HCT116 (cell line): ENCODE measurements around the gene UNC5C. TPM values are rescaled to one million over a fixed set of nuclear protein-coding genes. Genes with fewer than 3 reads are reported as not detected.

Experiments used
- ATAC-seq: fragments of 200-7000 bp; cut with Tn5 transposase; 2 replicates; pipeline ENCODE4 v1.9.1; 2020; ENCODE audit warnings: mild to moderate bottlenecking, moderate library complexity
- BruUV-seq: library from RNA; stranded (reverse); fragments of 400-500 nt; replicated peaks from 2 replicates; lab custom pipeline; 2021; lab: Mats Ljungman, UMichigan
- CTCF ChIA-PET: fragments of 300-600 bp; sonication (Branson Sonifier 250); formaldehyde crosslinking; loops from one replicate; lab custom pipeline; 2021; ENCODE audit warnings: antibody characterized with exemption; lab: Charles Lee
- POLR2A ChIA-PET: fragments of 300-600, 350-600 bp; sonication (Branson Sonifier 250); formaldehyde crosslinking; loops from one replicate; lab custom pipeline; 2021; ENCODE audit warnings: antibody characterized with exemption; lab: Charles Lee
- RAD21 ChIA-PET, 2 experiments: fragments of 300-600 bp; sonication (Branson Sonifier 250); formaldehyde crosslinking; loops; one replicate each; lab custom pipeline; 2023; ENCODE audit warnings: low total read pairs in 2 of 2; ENCODE audit not compliant: uncharacterized antibody in 2 of 2, unreplicated experiment in 2 of 2, low non-redundant PET in 1 of 2; lab: Charles Lee
- DNase-seq: peaks from one replicate; pipeline ENCODE4 v3.0.0-alpha.2; 2010; ENCODE audit warnings: low read depth, low spot score
- H2AFZ ChIP-seq: fragments of 200-600 bp; shearing (Covaris generic), sonication (generic); 2 replicates; pipeline ENCODE4 v1.6.1; 2017; ENCODE audit warnings: low read depth, mixed run types, mixed read lengths, antibody characterized with exemption, low read length; ENCODE audit not compliant: poor library complexity, severe bottlenecking
- H3K27ac ChIP-seq: 2 replicates; pipeline ENCODE4 v1.5.1; 2012; ENCODE audit warnings: low read depth, low read length
- H3K27me3 ChIP-seq: fragments of 200-600 bp; sonication (generic); 2 replicates; pipeline ENCODE4 v1.6.1; 2016; ENCODE audit warnings: mixed run types, low read length, mixed read lengths; ENCODE audit not compliant: insufficient read depth
- H3K36me3 ChIP-seq, 2 experiments: fragments of 200-500 bp in 1 of 2; fragments of 200-600 bp in 1 of 2; sonication (Bioruptor generic) in 1 of 2; sonication (generic) in 1 of 2; 2 replicates each; pipeline versions ENCODE4 v1.5.1 to v1.6.1; 2014 to 2016; ENCODE audit warnings: low read length in 2 of 2, inconsistent platforms in 1 of 2, mixed read lengths in 1 of 2, mixed run types in 1 of 2; ENCODE audit not compliant: insufficient read depth in 2 of 2, control insufficient read depth in 1 of 2
- H3K4me1 ChIP-seq, 2 experiments: fragments of 200-600 bp in 1 of 2; sonication (generic) in 1 of 2; 2 replicates each; pipeline versions ENCODE4 v1.5.1 to v1.6.1; 2012 to 2017; ENCODE audit warnings: low read length in 2 of 2, inconsistent platforms in 1 of 2, mild to moderate bottlenecking in 1 of 2, mixed read lengths in 1 of 2, mixed run types in 1 of 2, moderate library complexity in 1 of 2; ENCODE audit not compliant: insufficient read depth in 2 of 2, control insufficient read depth in 1 of 2
- H3K4me2 ChIP-seq: fragments of 200-600 bp; sonication (generic); 2 replicates; pipeline ENCODE4 v1.6.1; 2017; ENCODE audit warnings: mixed run types, low read length, mixed read lengths
- H3K4me3 ChIP-seq, 2 experiments: fragments of 200-600 bp in 1 of 2; sonication (generic) in 1 of 2; replicated peaks in 1 of 2; 2 replicates each; pipeline ENCODE4 v1.5.1; 2011 to 2016; ENCODE audit warnings: low read length in 2 of 2, control low read depth in 1 of 2, low read depth in 1 of 2, mild to moderate bottlenecking in 1 of 2, mixed read lengths in 1 of 2, mixed run types in 1 of 2
- H3K79me2 ChIP-seq: fragments of 200-600 bp; sonication (generic); 2 replicates; pipeline ENCODE4 v1.6.1; 2017; ENCODE audit warnings: mild to moderate bottlenecking, mixed run types, low read length, moderate library complexity, mixed read lengths; ENCODE audit not compliant: insufficient read depth
- H3K9ac ChIP-seq: fragments of 200-600 bp; sonication (generic); 2 replicates; pipeline ENCODE4 v1.6.1; 2016; ENCODE audit warnings: low read length, mixed read lengths
- H3K9me2 ChIP-seq: fragments of 200-600 bp; sonication (generic), shearing (Covaris generic); 2 replicates; pipeline ENCODE4 v1.6.1; 2017; ENCODE audit warnings: mixed run types, mild to moderate bottlenecking, moderate library complexity; ENCODE audit not compliant: insufficient read depth
- H3K9me3 ChIP-seq, 2 experiments: fragments of 200-500 bp in 1 of 2; fragments of 200-600 bp in 1 of 2; sonication (Bioruptor generic) in 1 of 2; sonication (generic) in 1 of 2; 2 replicates each; pipeline ENCODE4 v1.6.1; 2014 to 2017; ENCODE audit warnings: low read length in 2 of 2, mixed read lengths in 2 of 2, inconsistent platforms in 1 of 2, low read depth in 1 of 2, mild to moderate bottlenecking in 1 of 2, mixed run types in 1 of 2, moderate library complexity in 1 of 2; ENCODE audit not compliant: control insufficient read depth in 1 of 2, insufficient read depth in 1 of 2
- H4K20me1 ChIP-seq: fragments of 200-600 bp; sonication (generic), shearing (Covaris generic); 2 replicates; pipeline ENCODE4 v1.6.1; 2017; ENCODE audit warnings: mixed run types, mild to moderate bottlenecking, moderate library complexity; ENCODE audit not compliant: insufficient read depth
- CBX3 ChIP-seq: IDR thresholded peaks from 2 replicates; pipeline ENCODE4 v1.6.1; 2012; ENCODE audit warnings: low read depth
- EZH2 ChIP-seq: fragments of 200-600 bp; sonication (generic); IDR thresholded peaks from 2 replicates; pipeline ENCODE4 v1.6.1; 2017; ENCODE audit warnings: antibody characterized with exemption, mixed run types
- RAD21 ChIP-seq: IDR thresholded peaks from 2 replicates; pipeline ENCODE4 v1.6.1; 2012; ENCODE audit warnings: low read depth, mild to moderate bottlenecking
- SRF ChIP-seq: IDR thresholded peaks from 2 replicates; pipeline ENCODE4 v1.6.1; 2012; ENCODE audit warnings: low read depth
- ZNF274 ChIP-seq: fragments of 200-500 bp; sonication (Bioruptor generic); IDR thresholded peaks from 2 replicates; pipeline ENCODE4 v1.6.1; 2014; ENCODE audit warnings: mild to moderate bottlenecking, low read depth, low read length, inconsistent platforms
- intact Hi-C: fragments of 100-400 bp; cut with micrococcal nuclease; formaldehyde crosslinking; loops from 2 replicates; pipeline ENCODE4 v1.10.0; 2022
- total RNA-seq: library from RNA; stranded (reverse); gene quantifications from one replicate; pipeline ENCODE4 v1.2.1, GENCODE V29; 2021; ENCODE audit not compliant: unreplicated experiment
- TF ChIP-seq, protein P1 (sequence below): IDR thresholded peaks from 2 replicates; pipeline ENCODE4 v1.6.1; 2012
- TF ChIP-seq, protein P2 (sequence below), 3 experiments: fragments of 200-600 bp in 1 of 3; sonication (generic) in 1 of 3; IDR thresholded peaks in 2 of 3; conservative IDR thresholded peaks in 1 of 3; 2 replicates each; pipeline ENCODE4 v1.5.1; 2012 to 2017; ENCODE audit warnings: low read depth in 2 of 3, low read length in 2 of 3, antibody characterized with exemption in 1 of 3, borderline replicate concordance in 1 of 3, control low read depth in 1 of 3, mild to moderate bottlenecking in 1 of 3, mixed read lengths in 1 of 3, mixed run types in 1 of 3, moderate library complexity in 1 of 3; ENCODE audit not compliant: insufficient read depth in 1 of 3

Gene UNC5C
- total RNA-seq, 1 experiment from 2014 or later: not detected

DNA sequence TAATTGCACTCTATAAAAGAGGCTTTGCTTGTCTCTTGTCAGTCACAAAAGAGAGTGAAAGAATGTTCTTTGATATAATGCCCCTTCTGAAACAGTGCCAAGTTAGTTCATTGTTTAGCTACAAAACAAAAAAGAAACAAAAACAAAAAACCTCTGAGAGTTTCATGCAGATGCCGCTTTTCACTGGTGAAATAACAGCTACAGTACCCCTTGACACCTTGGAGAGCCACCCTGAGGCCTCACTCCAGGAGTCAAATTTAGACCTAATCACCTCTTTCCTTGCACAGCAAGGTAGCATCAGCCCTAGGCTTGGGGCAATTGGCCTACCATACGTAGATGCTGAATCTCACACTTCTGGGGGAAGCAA, 185.2 kb downstream of the UNC5C start:
- Histone ChIP-seq H3K27me3 (no peaks in the 10 kb centered on the region), H3K9me2 (no peaks in the 10 kb centered on the region), H3K79me2 (no peaks in the 10 kb centered on the region), H3K4me3 (no peak overlapping the region), H3K4me1 (peaks cover 6 to 8% of the 10 kb centered on the region in 2 experiments; a peak in 2 of 4 replicates), H4K20me1 (no peaks in the 10 kb centered on the region), H3K9ac (no peak overlapping the region), H3K4me2 (no peak overlapping the region), H2AFZ (peak overlapping the region; percentile 65)
- no TSS peak for BruUV-seq
- intact Hi-C loops: no loop called here
- POLR2A ChIA-PET: interaction anchor here (1.5 kb wide), 1 partner anchor 8 kb away, joined by 3 read pairs; no protein-coding TSS in a partner anchor
- CTCF ChIA-PET: interaction anchor here (0.7 to 2.1 kb wide), 9 partner anchors 7 to 138 kb away, joined by 3 to 8 read pairs (median 3); no protein-coding TSS in a partner anchor
- no peak for ATAC-seq
- RAD21 ChIA-PET: no interaction called here
- TF ChIP-seq SRF (no peak), EZH2 (no peak)
- TF ChIP-seq, all 23 proteins: peak for 0
- no peak for DNase-seq
- Histone ChIP-seq H3K27ac (no peak overlapping the region), H3K36me3 (no peaks in the 10 kb centered on the region), H3K9me3 (no peaks in the 10 kb centered on the region)

DNA sequence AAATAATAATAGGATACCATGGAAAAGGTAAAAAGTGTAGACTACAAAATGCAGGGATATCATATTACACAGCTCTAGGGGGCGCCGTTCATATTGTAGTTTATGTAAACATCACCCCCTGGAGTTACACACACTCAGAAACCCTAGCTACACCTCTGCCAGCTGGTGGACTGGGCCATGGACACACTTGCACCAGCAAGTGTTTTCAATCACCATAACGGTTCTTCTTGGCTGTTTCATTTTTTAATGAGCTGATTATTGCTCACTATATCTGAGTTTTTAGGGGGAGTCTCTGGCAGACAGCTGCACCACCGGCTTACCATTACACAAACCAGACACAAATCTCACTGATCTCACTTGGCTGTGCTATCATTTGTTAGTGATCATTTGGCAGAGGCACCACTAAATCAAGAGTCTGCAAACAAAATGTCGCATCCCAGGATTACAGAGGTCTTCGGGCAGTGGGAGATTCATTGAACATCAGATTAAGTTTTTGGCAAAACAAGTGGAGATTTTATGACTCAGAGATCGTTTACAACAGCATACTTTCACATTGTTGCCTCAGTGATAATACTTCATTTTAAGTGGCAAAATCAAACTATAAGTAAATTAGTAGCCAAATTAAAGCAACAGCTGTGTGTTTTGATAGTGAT, 185.7 kb downstream of the UNC5C start:
- intact Hi-C loops: no loop called here
- DNase-seq (peak; percentile 32), ATAC-seq (peak; percentile 83)
- no peaks in the 10 kb centered on the region for H3K27me3 ChIP-seq
- no peak overlapping the region for H3K4me3 ChIP-seq
- no peaks in the 10 kb centered on the region for H3K9me3 ChIP-seq
- H3K4me2 ChIP-seq: no peak overlapping the region
- H2AFZ ChIP-seq: peak overlapping the region; percentile 75
- POLR2A ChIA-PET: interaction anchor here (1.5 kb wide), 1 partner anchor 9 kb away, joined by 3 read pairs; no protein-coding TSS in a partner anchor
- RAD21 ChIA-PET: no interaction called here
- H4K20me1 ChIP-seq: no peaks in the 10 kb centered on the region
- CTCF ChIA-PET: interaction anchor here (0.7 to 2.1 kb wide), 10 partner anchors 8 to 139 kb away, joined by 3 to 8 read pairs (median 4); no protein-coding TSS in a partner anchor
- no peaks in the 10 kb centered on the region for H3K79me2 ChIP-seq
- H3K27ac ChIP-seq: no peak overlapping the region
- no peak overlapping the region for H3K9ac ChIP-seq
- peaks cover 6 to 11% of the 10 kb centered on the region in 2 experiments; a peak in 2 of 4 replicates for H3K4me1 ChIP-seq
- TF ChIP-seq, protein P1, sequence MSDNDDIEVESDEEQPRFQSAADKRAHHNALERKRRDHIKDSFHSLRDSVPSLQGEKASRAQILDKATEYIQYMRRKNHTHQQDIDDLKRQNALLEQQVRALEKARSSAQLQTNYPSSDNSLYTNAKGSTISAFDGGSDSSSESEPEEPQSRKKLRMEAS: no peak
- no peak for TF ChIP-seq ZNF274
- TF ChIP-seq, protein P2, sequence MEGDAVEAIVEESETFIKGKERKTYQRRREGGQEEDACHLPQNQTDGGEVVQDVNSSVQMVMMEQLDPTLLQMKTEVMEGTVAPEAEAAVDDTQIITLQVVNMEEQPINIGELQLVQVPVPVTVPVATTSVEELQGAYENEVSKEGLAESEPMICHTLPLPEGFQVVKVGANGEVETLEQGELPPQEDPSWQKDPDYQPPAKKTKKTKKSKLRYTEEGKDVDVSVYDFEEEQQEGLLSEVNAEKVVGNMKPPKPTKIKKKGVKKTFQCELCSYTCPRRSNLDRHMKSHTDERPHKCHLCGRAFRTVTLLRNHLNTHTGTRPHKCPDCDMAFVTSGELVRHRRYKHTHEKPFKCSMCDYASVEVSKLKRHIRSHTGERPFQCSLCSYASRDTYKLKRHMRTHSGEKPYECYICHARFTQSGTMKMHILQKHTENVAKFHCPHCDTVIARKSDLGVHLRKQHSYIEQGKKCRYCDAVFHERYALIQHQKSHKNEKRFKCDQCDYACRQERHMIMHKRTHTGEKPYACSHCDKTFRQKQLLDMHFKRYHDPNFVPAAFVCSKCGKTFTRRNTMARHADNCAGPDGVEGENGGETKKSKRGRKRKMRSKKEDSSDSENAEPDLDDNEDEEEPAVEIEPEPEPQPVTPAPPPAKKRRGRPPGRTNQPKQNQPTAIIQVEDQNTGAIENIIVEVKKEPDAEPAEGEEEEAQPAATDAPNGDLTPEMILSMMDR (IDR thresholded peaks at IDR 0.05 in 2 of 3, conservative IDR thresholded peaks at IDR 0.05 in 1 of 3; ENCODE audit: borderline replicate concordance in 1 of 3, insufficient read depth in 1 of 3, low read depth in 2 of 3, low read length in 2 of 3): peak; percentile 44 to 66 (median 53); a peak in 4 of 6 replicates
- TF ChIP-seq CBX3: peak; percentile 55; the same call in 1 of the 2 replicates
- TF ChIP-seq RAD21: peak; percentile 32
- no TSS peak for BruUV-seq
- no peaks in the 10 kb centered on the region for H3K36me3 ChIP-seq
- no peaks in the 10 kb centered on the region for H3K9me2 ChIP-seq
